ENCODE measurements around the gene RARS1.

RARS1 gene

GRCh38 chr5:168477060-168477459 lies 9.2 kb upstream of the RARS1 start:
- no peak for DNase-seq (ENCODE audit: low spot score)
- in situ Hi-C loops (cut with MboI; ENCODE audit: low pct_unique_long_range_greater_than_20kb, low sequenced_read_pairs, unreplicated experiment), result no loop called here
- no peak for TF ChIP-seq CTCF (IDR thresholded peaks at IDR 0.05; ENCODE audit: extremely low read depth, insufficient read depth, missing control alignments)

- no peak for TF ChIP-seq CTCF (IDR thresholded peaks at IDR 0.05; ENCODE audit: extremely low read depth, insufficient read depth, missing control alignments)
- DNase-seq (ENCODE audit: low spot score), result no peak
- in situ Hi-C loops (cut with MboI; ENCODE audit: low pct_unique_long_range_greater_than_20kb, low sequenced_read_pairs, unreplicated experiment), result no loop called here
Observed at GRCh38 chr5:168479166-168479565, 7.1 kb upstream of the RARS1 start.

GRCh38 chr5:168480601-168481000 lies 5.7 kb upstream of the RARS1 start:
- in situ Hi-C loops (cut with MboI; ENCODE audit: low pct_unique_long_range_greater_than_20kb, low sequenced_read_pairs, unreplicated experiment), result no loop called here
- DNase-seq (ENCODE audit: low spot score), result no peak
- TF ChIP-seq CTCF (IDR thresholded peaks at IDR 0.05; ENCODE audit: extremely low read depth, insufficient read depth, missing control alignments), result no peak

GRCh38 chr5:168481330-168481788 lies 4.9 kb upstream of the RARS1 start:
- in situ Hi-C loops (cut with MboI; ENCODE audit: low pct_unique_long_range_greater_than_20kb, low sequenced_read_pairs, unreplicated experiment), result no loop called here
- peak; percentile 76 for DNase-seq (ENCODE audit: low spot score)
- no peak for TF ChIP-seq CTCF (IDR thresholded peaks at IDR 0.05; ENCODE audit: extremely low read depth, insufficient read depth, missing control alignments)

- no peak for DNase-seq (ENCODE audit: low spot score)
- in situ Hi-C loops (cut with MboI; ENCODE audit: low pct_unique_long_range_greater_than_20kb, low sequenced_read_pairs, unreplicated experiment), result no loop called here
- no peak for TF ChIP-seq CTCF (IDR thresholded peaks at IDR 0.05; ENCODE audit: extremely low read depth, insufficient read depth, missing control alignments)
Observed at GRCh38 chr5:168482361-168482760, 3.9 kb upstream of the RARS1 start.

GRCh38 chr5:168489059-168489458 lies 2.8 kb downstream of the RARS1 start:
- no peak for TF ChIP-seq CTCF (IDR thresholded peaks at IDR 0.05; ENCODE audit: extremely low read depth, insufficient read depth, missing control alignments)
- no peak for DNase-seq (ENCODE audit: low spot score)
- in situ Hi-C loops (cut with MboI; ENCODE audit: low pct_unique_long_range_greater_than_20kb, low sequenced_read_pairs, unreplicated experiment), result no loop called here

- in situ Hi-C loops (cut with MboI; ENCODE audit: low pct_unique_long_range_greater_than_20kb, low sequenced_read_pairs, unreplicated experiment), result no loop called here
- no peak for TF ChIP-seq CTCF (IDR thresholded peaks at IDR 0.05; ENCODE audit: extremely low read depth, insufficient read depth, missing control alignments)
Observed at GRCh38 chr5:168494057-168494555, 7.8 kb downstream of the RARS1 start.

More at GRCh38 chr5:168494057-168494555, 7.8 kb downstream of the RARS1 start:
- DNase-seq (ENCODE audit: low spot score), result no peak
